ENCODE results near the gene RBMS3.

DNA sequence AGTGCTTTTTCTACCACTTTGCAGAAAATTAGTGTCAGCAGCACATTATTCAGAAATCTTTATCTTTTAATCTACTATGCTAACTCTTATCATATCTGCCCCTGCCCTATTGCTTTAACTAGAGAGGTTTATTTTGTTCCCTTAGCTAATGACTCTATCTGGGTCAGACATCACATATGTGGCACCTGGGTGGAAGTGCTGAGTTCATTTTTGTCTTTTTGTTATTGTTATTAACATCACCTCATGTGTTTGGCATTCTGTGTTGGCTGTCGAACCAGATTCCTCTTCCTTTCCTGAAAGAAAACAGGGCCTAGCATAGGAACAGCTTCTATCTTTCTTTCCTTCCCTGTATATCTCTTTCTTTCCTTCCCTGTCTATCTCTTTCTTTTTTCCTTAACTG is 100.7 kb downstream of the RBMS3 start:
- TF ChIP-seq, protein P1, sequence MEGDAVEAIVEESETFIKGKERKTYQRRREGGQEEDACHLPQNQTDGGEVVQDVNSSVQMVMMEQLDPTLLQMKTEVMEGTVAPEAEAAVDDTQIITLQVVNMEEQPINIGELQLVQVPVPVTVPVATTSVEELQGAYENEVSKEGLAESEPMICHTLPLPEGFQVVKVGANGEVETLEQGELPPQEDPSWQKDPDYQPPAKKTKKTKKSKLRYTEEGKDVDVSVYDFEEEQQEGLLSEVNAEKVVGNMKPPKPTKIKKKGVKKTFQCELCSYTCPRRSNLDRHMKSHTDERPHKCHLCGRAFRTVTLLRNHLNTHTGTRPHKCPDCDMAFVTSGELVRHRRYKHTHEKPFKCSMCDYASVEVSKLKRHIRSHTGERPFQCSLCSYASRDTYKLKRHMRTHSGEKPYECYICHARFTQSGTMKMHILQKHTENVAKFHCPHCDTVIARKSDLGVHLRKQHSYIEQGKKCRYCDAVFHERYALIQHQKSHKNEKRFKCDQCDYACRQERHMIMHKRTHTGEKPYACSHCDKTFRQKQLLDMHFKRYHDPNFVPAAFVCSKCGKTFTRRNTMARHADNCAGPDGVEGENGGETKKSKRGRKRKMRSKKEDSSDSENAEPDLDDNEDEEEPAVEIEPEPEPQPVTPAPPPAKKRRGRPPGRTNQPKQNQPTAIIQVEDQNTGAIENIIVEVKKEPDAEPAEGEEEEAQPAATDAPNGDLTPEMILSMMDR (IDR thresholded peaks at IDR 0.05) = no peak
- TF ChIP-seq POLR2A (IDR thresholded peaks at IDR 0.05) = no peak
